ENCODE data around the gene PHF13. TPM values are rescaled to one million over a fixed set of nuclear protein-coding genes. Genes with fewer than 3 reads are reported as not detected.
"Not testable (repeated sequence)": the region's sequence is repeated elsewhere in the genome, so short reads cannot be mapped to it uniquely, and the experiment has no call there.

Gene PHF13
- polyA plus RNA-seq, 1 donor from 2014 or later = 11.0 TPM

DNA sequence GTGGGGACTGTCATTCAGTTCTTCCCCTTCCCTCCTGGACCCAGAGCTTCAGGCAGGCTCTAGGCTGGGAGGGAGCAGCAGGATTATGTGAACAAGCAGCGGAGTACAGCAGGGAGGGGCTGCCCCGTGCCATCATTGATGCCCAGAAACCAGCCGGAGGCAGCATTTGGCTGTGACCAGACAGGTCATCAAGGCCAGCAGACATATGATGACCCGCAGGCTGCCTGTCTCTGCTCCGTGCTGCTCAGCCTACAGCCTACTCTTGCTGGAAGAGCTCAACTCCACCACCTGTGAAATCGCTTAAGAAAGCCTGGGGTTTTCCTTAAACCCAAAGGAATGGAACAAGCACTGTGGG is 15.8 kb upstream of the PHF13 start:
- Histone ChIP-seq H3K27ac (ENCODE audit: low read length) (no peak overlapping the region), H3K27me3 (ENCODE audit: insufficient read depth, low read depth, low read length) (peaks cover 14% of the 10 kb centered on the region), H4K20me1 (ENCODE audit: insufficient read depth) (no peaks in the 10 kb centered on the region), H3K4me3 (ENCODE audit: low read length) (no peak overlapping the region), H3K79me2 (replicated peaks; ENCODE audit: insufficient read depth, low read length) (no peaks in the 10 kb centered on the region), H3K9ac (ENCODE audit: low read length) (no peak overlapping the region), H2AFZ (ENCODE audit: low read depth, low read length) (no peak overlapping the region), H3K4me2 (ENCODE audit: low read length) (no peak overlapping the region), H3K36me3 (ENCODE audit: insufficient read depth, low read length) (no peaks in the 10 kb centered on the region), H3K9me3 (ENCODE audit: low read length) (no peaks in the 10 kb centered on the region), H3K9me2 (ENCODE audit: insufficient read depth, low read length) (no peaks in the 10 kb centered on the region), H3F3A (ENCODE audit: insufficient read depth, low read length, poor library complexity, severe bottlenecking) (no peaks in the 10 kb centered on the region)
- TF ChIP-seq EP300 (conservative IDR thresholded peaks at IDR 0.05; ENCODE audit: poor library complexity, severe bottlenecking) = no peak
- TF ChIP-seq, protein P1, sequence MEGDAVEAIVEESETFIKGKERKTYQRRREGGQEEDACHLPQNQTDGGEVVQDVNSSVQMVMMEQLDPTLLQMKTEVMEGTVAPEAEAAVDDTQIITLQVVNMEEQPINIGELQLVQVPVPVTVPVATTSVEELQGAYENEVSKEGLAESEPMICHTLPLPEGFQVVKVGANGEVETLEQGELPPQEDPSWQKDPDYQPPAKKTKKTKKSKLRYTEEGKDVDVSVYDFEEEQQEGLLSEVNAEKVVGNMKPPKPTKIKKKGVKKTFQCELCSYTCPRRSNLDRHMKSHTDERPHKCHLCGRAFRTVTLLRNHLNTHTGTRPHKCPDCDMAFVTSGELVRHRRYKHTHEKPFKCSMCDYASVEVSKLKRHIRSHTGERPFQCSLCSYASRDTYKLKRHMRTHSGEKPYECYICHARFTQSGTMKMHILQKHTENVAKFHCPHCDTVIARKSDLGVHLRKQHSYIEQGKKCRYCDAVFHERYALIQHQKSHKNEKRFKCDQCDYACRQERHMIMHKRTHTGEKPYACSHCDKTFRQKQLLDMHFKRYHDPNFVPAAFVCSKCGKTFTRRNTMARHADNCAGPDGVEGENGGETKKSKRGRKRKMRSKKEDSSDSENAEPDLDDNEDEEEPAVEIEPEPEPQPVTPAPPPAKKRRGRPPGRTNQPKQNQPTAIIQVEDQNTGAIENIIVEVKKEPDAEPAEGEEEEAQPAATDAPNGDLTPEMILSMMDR (IDR thresholded peaks at IDR 0.05; ENCODE audit: poor library complexity, severe bottlenecking) = no peak
- no peak for TF ChIP-seq POLR2AphosphoS5 (IDR thresholded peaks at IDR 0.05)
- TF ChIP-seq MXI1 (conservative IDR thresholded peaks at IDR 0.05; ENCODE audit: poor library complexity, severe bottlenecking) = no peak
- no peak for TF ChIP-seq SMC3 (conservative IDR thresholded peaks at IDR 0.05; ENCODE audit: poor library complexity)

DNA sequence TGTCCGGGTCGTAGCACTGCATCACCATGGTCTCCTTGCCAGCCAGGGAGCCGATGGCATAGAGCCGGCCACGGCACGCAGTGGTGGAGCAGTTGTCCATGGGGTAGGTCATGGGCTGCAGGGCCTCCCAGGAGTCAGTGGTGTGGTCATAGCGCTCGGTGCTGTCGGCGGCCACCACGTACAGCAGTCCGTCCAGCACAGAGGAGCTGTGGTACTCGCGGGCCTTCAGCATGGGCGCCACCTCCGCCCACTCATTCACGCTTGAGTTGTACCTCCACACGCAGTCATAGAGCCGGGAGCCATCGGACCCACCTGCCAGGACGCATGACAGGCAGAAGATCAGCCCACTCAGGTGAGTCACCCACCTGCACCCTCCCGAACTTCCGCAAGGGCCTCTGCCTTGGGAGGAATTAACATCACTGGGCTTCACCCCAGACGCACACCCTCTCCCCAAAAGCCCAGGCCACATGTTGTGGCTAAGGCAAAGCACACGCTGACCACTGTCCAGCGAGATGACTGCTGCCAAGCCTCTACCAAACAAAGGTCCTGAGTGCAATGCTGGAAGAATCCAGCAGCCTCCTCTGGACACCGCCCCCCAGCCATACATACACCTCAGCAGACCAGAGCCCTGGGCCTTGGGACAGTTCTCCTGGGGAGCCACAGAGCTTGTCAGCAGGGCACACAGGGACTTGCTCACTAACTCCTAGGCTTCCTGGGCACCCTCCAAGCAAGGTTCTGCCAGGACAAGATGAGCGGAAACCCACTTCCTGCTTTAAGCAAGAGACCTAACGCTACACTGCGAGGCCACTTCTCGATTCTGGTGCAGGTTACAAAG is 14.2 kb upstream of the PHF13 start:
- Histone ChIP-seq H3K4me2 (ENCODE audit: low read length) (no peak overlapping the region), H3K79me2 (replicated peaks; ENCODE audit: insufficient read depth, low read length) (no peaks in the 10 kb centered on the region)

DNA sequence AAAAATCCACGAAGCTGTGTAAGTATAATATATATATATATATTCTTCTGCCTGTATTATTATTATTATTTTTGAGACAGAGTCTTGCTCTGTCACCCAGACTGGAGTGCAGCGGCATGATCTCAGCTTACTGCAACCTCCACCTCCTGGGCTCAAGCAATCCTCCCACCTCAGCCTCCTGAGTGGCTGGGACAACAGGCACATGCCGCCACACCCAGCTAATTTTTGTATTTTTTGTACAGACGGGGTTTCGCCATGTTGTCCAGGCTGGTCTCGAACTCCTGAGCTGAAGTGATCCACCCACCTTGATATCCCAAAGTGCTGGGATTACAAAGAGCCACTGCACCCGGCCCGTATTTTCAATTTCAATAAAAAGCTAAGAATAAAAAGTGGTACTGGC is 13.5 kb upstream of the PHF13 start:
- peak overlapping the region; percentile 92 for H3K4me3 ChIP-seq (ENCODE audit: low read length)
- H3K79me2 ChIP-seq (replicated peaks; ENCODE audit: insufficient read depth, low read length); H3K36me3 ChIP-seq (ENCODE audit: insufficient read depth, low read length); H3F3A ChIP-seq (ENCODE audit: insufficient read depth, low read length, poor library complexity, severe bottlenecking); H3K4me2 ChIP-seq (ENCODE audit: low read length); H2AFZ ChIP-seq (ENCODE audit: low read depth, low read length); H3K27ac ChIP-seq (ENCODE audit: low read length); H4K20me1 ChIP-seq (ENCODE audit: insufficient read depth); H3K9me2 ChIP-seq (ENCODE audit: insufficient read depth, low read length); H3K9me3 ChIP-seq (ENCODE audit: low read length): not testable (repeated sequence)
- peaks cover 21% of the 10 kb centered on the region for H3K27me3 ChIP-seq (ENCODE audit: insufficient read depth, low read depth, low read length)
- peak overlapping the region; percentile 59 for H3K9ac ChIP-seq (ENCODE audit: low read length)

More for the DNA sequence above, 14.2 kb upstream of the PHF13 start:
- Histone ChIP-seq H3K36me3 (ENCODE audit: insufficient read depth, low read length) (no peaks in the 10 kb centered on the region), H2AFZ (ENCODE audit: low read depth, low read length) (no peak overlapping the region), H3K9me3 (ENCODE audit: low read length) (no peaks in the 10 kb centered on the region), H4K20me1 (ENCODE audit: insufficient read depth) (no peaks in the 10 kb centered on the region), H3K9me2 (ENCODE audit: insufficient read depth, low read length) (no peaks in the 10 kb centered on the region), H3K27me3 (ENCODE audit: insufficient read depth, low read depth, low read length) (peaks cover 21% of the 10 kb centered on the region), H3F3A (ENCODE audit: insufficient read depth, low read length, poor library complexity, severe bottlenecking) (no peaks in the 10 kb centered on the region), H3K9ac (ENCODE audit: low read length) (peak overlapping the region; percentile 26), H3K27ac (ENCODE audit: low read length) (no peak overlapping the region), H3K4me3 (ENCODE audit: low read length) (no peak overlapping the region)
- TF ChIP-seq POLR2AphosphoS5 (IDR thresholded peaks at IDR 0.05) = no peak
- no peak for TF ChIP-seq EZH2 (IDR thresholded peaks at IDR 0.05; ENCODE audit: borderline replicate concordance, insufficient read depth, low read length, poor library complexity, severe bottlenecking)
- TF ChIP-seq, protein P1 (IDR thresholded peaks at IDR 0.05; ENCODE audit: poor library complexity, severe bottlenecking) = no peak
